ENCODE measurements around the gene CD74. TPM values are rescaled to one million over a fixed set of nuclear protein-coding genes. Genes with fewer than 3 reads are reported as not detected.

CD74 gene
- total and polyA plus RNA-seq, 2 of the 8 experiments (the other 6 are each of a cell fraction or from before 2014, with no cell fraction given): 45.9 to 61.0 TPM

- Histone ChIP-seq H3K27ac (ENCODE audit: low read depth, low read length) (no peak overlapping the region), H2AFZ (ENCODE audit: low read length) (no peak overlapping the region), H3K9ac (replicated peaks in 1 of 4; ENCODE audit: extremely low read depth in 1 of 4, low read depth in 3 of 4, low read length in 3 of 4) (no peak overlapping the region; a peak in 2 of 7 replicates), H2BK5ac (ENCODE audit: low read depth, low read length) (no peak overlapping the region), H3K56ac (replicated peaks; ENCODE audit: insufficient read length, low read depth, low read length) (no peak overlapping the region), H3K23me2 (ENCODE audit: low read depth, low read length) (no peaks in the 10 kb centered on the region), H3K23ac (ENCODE audit: insufficient read length) (no peak overlapping the region), H3K4me1 (replicated peaks in 1 of 4; ENCODE audit: control insufficient read depth in 3 of 4, insufficient read depth in 4 of 4, low read length in 3 of 4) (no peaks in the 10 kb centered on the region), H3K79me2 (ENCODE audit: control insufficient read depth in 1 of 2, insufficient read depth in 2 of 2, low read length in 2 of 2) (no peaks in the 10 kb centered on the region), H2BK15ac (ENCODE audit: low read length) (no peak overlapping the region), H4K8ac (ENCODE audit: extremely low read depth, insufficient read depth, low read length) (no peak overlapping the region), H3K27me3 (replicated peaks in 1 of 4; ENCODE audit: control insufficient read depth in 3 of 4, extremely low read depth in 1 of 4, insufficient read depth in 3 of 4, low read length in 3 of 4) (no peaks in the 10 kb centered on the region), H3K18ac (ENCODE audit: extremely low read depth, low read length) (no peak overlapping the region), H2AK5ac (ENCODE audit: low read depth, low read length) (no peak overlapping the region), H3K9me3 (ENCODE audit: insufficient read depth in 2 of 2, low read depth in 1 of 2, low read length in 1 of 2) (no peaks in the 10 kb centered on the region), H4K20me1 (replicated peaks in 1 of 2; ENCODE audit: control insufficient read depth in 1 of 2, insufficient read depth in 2 of 2, low read length in 2 of 2) (peaks cover 0 to 3% of the 10 kb centered on the region in 2 experiments), H3K79me1 (ENCODE audit: low read depth, low read length) (no peaks in the 10 kb centered on the region), H4K5ac (ENCODE audit: insufficient read length, low read depth, low read length) (no peak overlapping the region), H2BK120ac (replicated peaks; ENCODE audit: low read depth, low read length) (no peak overlapping the region), H3K4me2 (ENCODE audit: insufficient read depth in 1 of 2, low read depth in 2 of 2, low read length in 2 of 2) (no peak overlapping the region), H3K4me3 (ENCODE audit: extremely low read depth in 1 of 4, insufficient read depth in 2 of 4, low read depth in 3 of 4, low read length in 4 of 4) (no peak overlapping the region), H2BK20ac (ENCODE audit: low read length) (no peak overlapping the region), H3K14ac (ENCODE audit: insufficient read length) (no peak overlapping the region), H4K91ac (replicated peaks; ENCODE audit: insufficient read length, low read length) (no peak overlapping the region), H2BK12ac (ENCODE audit: low read depth, low read length) (no peak overlapping the region), H3K4ac (replicated peaks; ENCODE audit: insufficient read length, low read depth, low read length) (no peak overlapping the region), H3K36me3 (ENCODE audit: control insufficient read depth in 2 of 4, insufficient read depth in 4 of 4, low read length in 3 of 4) (peaks cover 64 to 94% (median 88%) of the 10 kb centered on the region in 4 experiments)
- DNase-seq (ENCODE audit: low read depth in 1 of 2, low spot score in 2 of 2): no peak
- TF ChIP-seq CTCF (IDR thresholded peaks at IDR 0.05; ENCODE audit: control extremely low read depth in 1 of 3, insufficient read depth in 1 of 3, low read depth in 1 of 3, low read length in 3 of 3) (no peak), ATF2 (IDR thresholded peaks at IDR 0.05; ENCODE audit: low read length) (no peak), TCF12 (IDR thresholded peaks at IDR 0.05; ENCODE audit: low read depth, low read length) (no peak), ZNF274 (IDR thresholded peaks at IDR 0.05; ENCODE audit: borderline replicate concordance, extremely low read depth, low read length) (no peak), SRF (IDR thresholded peaks at IDR 0.05; ENCODE audit: low read depth, low read length) (no peak), SP2 (IDR thresholded peaks at IDR 0.05; ENCODE audit: low read length) (no peak)
- WGBS, 2 experiments (ENCODE audit: extremely low coverage in 1 of 2, insufficient coverage in 1 of 2, insufficient read length in 1 of 2, insufficient replicate concordance in 2 of 2, low coverage in 1 of 2, low lambda C conversion rate in 2 of 2, missing lambda C conversion rate in 1 of 2): 84% methylated on average over 3 of the region's 3 CpGs; no CpG with 5 or more reads in 1 of the 2 experiments
- no peak for FAIRE-seq
- ChIA-PET POLR2A (ENCODE audit: partially characterized antibody) (interaction anchor here (1.1 to 19.1 kb wide), 3 partner anchors 12 to 40 kb away, joined by 3 to 455 read pairs (median 31); partner anchors contain the start of gene TCOF1), CTCF (ENCODE audit: partially characterized antibody) (interaction anchor here (0.9 to 16.9 kb wide), 7 partner anchors 12 to 56 kb away, joined by 4 to 274 read pairs (median 6); no protein-coding TSS in a partner anchor)
Observed at GRCh38 chr5:150394131-150394530, 18.6 kb downstream of the CD74 start.
